Endothelial cell of umbilical vein (primary cell): ENCODE data around the gene SLC34A2.

Experiments
- EZH2 ChIP-seq: IDR thresholded peaks from 2 replicates; pipeline ENCODE4 v1.6.1; 2012; ENCODE audit warnings: borderline replicate concordance, low read depth, mild to moderate bottlenecking, moderate library complexity, low read length, inconsistent platforms; ENCODE audit not compliant: severe bottlenecking
- FOS ChIP-seq: IDR thresholded peaks from 2 replicates; pipeline ENCODE4 v1.6.1; 2011; ENCODE audit warnings: mild to moderate bottlenecking, low read length, moderate library complexity, borderline replicate concordance; ENCODE audit not compliant: insufficient read depth
- GATA2 ChIP-seq: IDR thresholded peaks from 2 replicates; pipeline ENCODE4 v1.7.0; 2011; ENCODE audit warnings: low read depth, mild to moderate bottlenecking, moderate library complexity, mixed read lengths, low read length; ENCODE audit not compliant: insufficient read length, insufficient read depth
- MYC ChIP-seq: IDR thresholded peaks from one replicate; pipeline ENCODE4 v1.6.1; 2011; ENCODE audit warnings: mild to moderate bottlenecking, low read depth, low read length
- POLR2A ChIP-seq: IDR thresholded peaks from 2 replicates; pipeline ENCODE4 v1.6.1; 2012; ENCODE audit warnings: low read depth, mild to moderate bottlenecking, control low read depth, low read length
- POLR2AphosphoS5 ChIP-seq: IDR thresholded peaks from 2 replicates; pipeline ENCODE4 v1.6.1; 2012; ENCODE audit warnings: low read depth, mild to moderate bottlenecking, control low read depth, low read length, moderate library complexity; ENCODE audit not compliant: insufficient read depth
- TF ChIP-seq, protein P1 (sequence below), 2 donors: IDR thresholded peaks; 1 replicate in 1 of 2; 2 replicates in 1 of 2; pipeline ENCODE4 v1.5.1; 2011; ENCODE audit warnings: low read length in 2 of 2, mild to moderate bottlenecking in 2 of 2, moderate library complexity in 2 of 2, control low read depth in 1 of 2, inconsistent platforms in 1 of 2, low read depth in 1 of 2; ENCODE audit not compliant: insufficient read depth in 1 of 2; ENCODE audit errors: extremely low read depth in 1 of 2
- TF ChIP-seq, protein P2 (sequence below): IDR thresholded peaks from 2 replicates; pipeline ENCODE4 v1.6.1; 2011; ENCODE audit not compliant: insufficient read depth, insufficient read length

DNA sequence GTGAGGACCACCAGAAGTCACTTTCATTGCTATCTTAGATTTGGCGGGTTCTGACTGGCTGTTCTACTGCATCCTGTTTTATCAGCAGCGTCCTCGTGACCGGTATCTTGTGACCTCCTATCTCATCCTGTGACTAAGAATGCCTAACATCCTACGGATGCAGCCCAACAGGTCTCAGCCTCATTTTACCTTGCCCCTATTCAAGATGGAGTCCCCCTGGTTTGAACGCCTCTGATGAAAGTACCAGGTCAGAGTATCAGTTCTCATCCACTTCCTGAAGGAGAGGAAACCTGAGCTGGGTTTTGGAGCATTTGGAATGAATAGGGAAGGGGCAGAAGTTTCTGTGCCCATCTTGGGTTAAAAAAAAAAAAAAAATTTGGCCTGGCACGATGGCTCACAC lies 70.2 kb downstream of the SLC34A2 start:
- no peak for TF ChIP-seq MYC
- TF ChIP-seq, protein P1, sequence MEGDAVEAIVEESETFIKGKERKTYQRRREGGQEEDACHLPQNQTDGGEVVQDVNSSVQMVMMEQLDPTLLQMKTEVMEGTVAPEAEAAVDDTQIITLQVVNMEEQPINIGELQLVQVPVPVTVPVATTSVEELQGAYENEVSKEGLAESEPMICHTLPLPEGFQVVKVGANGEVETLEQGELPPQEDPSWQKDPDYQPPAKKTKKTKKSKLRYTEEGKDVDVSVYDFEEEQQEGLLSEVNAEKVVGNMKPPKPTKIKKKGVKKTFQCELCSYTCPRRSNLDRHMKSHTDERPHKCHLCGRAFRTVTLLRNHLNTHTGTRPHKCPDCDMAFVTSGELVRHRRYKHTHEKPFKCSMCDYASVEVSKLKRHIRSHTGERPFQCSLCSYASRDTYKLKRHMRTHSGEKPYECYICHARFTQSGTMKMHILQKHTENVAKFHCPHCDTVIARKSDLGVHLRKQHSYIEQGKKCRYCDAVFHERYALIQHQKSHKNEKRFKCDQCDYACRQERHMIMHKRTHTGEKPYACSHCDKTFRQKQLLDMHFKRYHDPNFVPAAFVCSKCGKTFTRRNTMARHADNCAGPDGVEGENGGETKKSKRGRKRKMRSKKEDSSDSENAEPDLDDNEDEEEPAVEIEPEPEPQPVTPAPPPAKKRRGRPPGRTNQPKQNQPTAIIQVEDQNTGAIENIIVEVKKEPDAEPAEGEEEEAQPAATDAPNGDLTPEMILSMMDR (IDR thresholded peaks at IDR 0.05; ENCODE audit: extremely low read depth in 1 of 2, insufficient read depth in 1 of 2, low read depth in 1 of 2, low read length in 2 of 2), result no peak
- TF ChIP-seq, protein P2, sequence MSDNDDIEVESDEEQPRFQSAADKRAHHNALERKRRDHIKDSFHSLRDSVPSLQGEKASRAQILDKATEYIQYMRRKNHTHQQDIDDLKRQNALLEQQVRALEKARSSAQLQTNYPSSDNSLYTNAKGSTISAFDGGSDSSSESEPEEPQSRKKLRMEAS, result no peak
- TF ChIP-seq POLR2A, result no peak
- TF ChIP-seq FOS, result no peak
- TF ChIP-seq EZH2, result no peak
- TF ChIP-seq POLR2AphosphoS5, result no peak
- no peak for TF ChIP-seq GATA2
